Endodermal cell (in vitro differentiated cells): ENCODE data around the gene RUFY2. TPM values are rescaled to one million over a fixed set of nuclear protein-coding genes. Genes with fewer than 3 reads are reported as not detected.
"Not testable (repeated sequence)": the region's sequence is repeated elsewhere in the genome, so short reads cannot be mapped to it uniquely, and the experiment has no call there.

Experiments used
- DNase-seq: peaks from one replicate; pipeline ENCODE4 v3.0.0-alpha.2; 2017
- H3K27ac ChIP-seq: 2 replicates; pipeline ENCODE4 v1.5.1; 2013; ENCODE audit warnings: mild to moderate bottlenecking, low read depth, low read length, moderate library complexity
- H3K27me3 ChIP-seq: 2 replicates; pipeline ENCODE4 v1.6.1; 2013; ENCODE audit warnings: mild to moderate bottlenecking, low read length, moderate library complexity; ENCODE audit not compliant: insufficient read depth, control insufficient read depth, poor library complexity, severe bottlenecking
- H3K36me3 ChIP-seq: 2 replicates; pipeline ENCODE4 v1.7.0; 2013; ENCODE audit warnings: mild to moderate bottlenecking, low read length, moderate library complexity; ENCODE audit not compliant: control insufficient read depth, insufficient read depth
- H3K4me1 ChIP-seq: one replicate; pipeline ENCODE4 v1.7.0; 2013; ENCODE audit warnings: low read length; ENCODE audit not compliant: control insufficient read depth, insufficient read depth
- H3K4me3 ChIP-seq: 2 replicates; pipeline ENCODE4 v1.5.1; 2013; ENCODE audit warnings: mild to moderate bottlenecking, low read length, moderate library complexity
- H3K9ac ChIP-seq: 2 replicates; pipeline ENCODE4 v1.6.1; 2013; ENCODE audit warnings: mild to moderate bottlenecking, low read length, moderate library complexity; ENCODE audit not compliant: poor library complexity, severe bottlenecking; ENCODE audit errors: extremely low read depth
- H3K9me3 ChIP-seq: 2 replicates; pipeline ENCODE4 v1.6.1; 2013; ENCODE audit warnings: mild to moderate bottlenecking, low read length, moderate library complexity; ENCODE audit not compliant: control insufficient read depth
- H3K27ac Mint-ChIP-seq: 2 replicates; pipeline ENCODE4 v1.8.0; 2020; ENCODE audit warnings: mixed read lengths
- H3K27me3 Mint-ChIP-seq: 2 replicates; pipeline ENCODE4 v1.8.0; 2021; ENCODE audit warnings: mild to moderate bottlenecking, mixed read lengths; ENCODE audit not compliant: insufficient read depth
- H3K36me3 Mint-ChIP-seq: 2 replicates; pipeline ENCODE4 v1.8.0; 2020; ENCODE audit warnings: low read depth, mixed read lengths
- H3K4me1 Mint-ChIP-seq: 2 replicates; pipeline ENCODE4 v1.8.0; 2020; ENCODE audit warnings: mixed read lengths
- H3K4me3 Mint-ChIP-seq: 2 replicates; pipeline ENCODE4 v1.8.0; 2020; ENCODE audit warnings: mild to moderate bottlenecking, moderate library complexity, mixed read lengths
- H3K9me3 Mint-ChIP-seq: 2 replicates; pipeline ENCODE4 v1.8.0; 2020; ENCODE audit warnings: mild to moderate bottlenecking, mixed read lengths
- WGBS, 2 experiments: methylation state at CpG; one replicate each; pipeline versions ENCODE4 v1.1.5 to v1.1.7; 2013; ENCODE audit warnings: missing lambda C conversion rate in 2 of 2, mixed read lengths in 1 of 2; ENCODE audit not compliant: insufficient coverage in 1 of 2, insufficient read length in 1 of 2; 5-methylcytosine and 5-hydroxymethylcytosine counted together
- total RNA-seq, 2 donors: library from RNA; stranded (reverse); fragmentation: NEBNext Ultra II Directional in 1 of 2; extraction: Animal tissue kit (Norgen Biotek cat#: 25700) in 1 of 2; gene quantifications; 2 replicates in 1 of 2; 3 replicates in 1 of 2; pipeline ENCODE4 v1.2.1, GENCODE V29; 2021
- TF ChIP-seq, protein P1 (sequence below): fragments of 200-600 bp; sonication (generic); conservative IDR thresholded peaks from 2 replicates; pipeline ENCODE4 v1.5.0; 2021; ENCODE audit warnings: antibody characterized with exemption, mild to moderate bottlenecking

The RUFY2 gene
- total RNA-seq, 2 donors from 2014 or later: 21.1 to 26.9 TPM

DNA sequence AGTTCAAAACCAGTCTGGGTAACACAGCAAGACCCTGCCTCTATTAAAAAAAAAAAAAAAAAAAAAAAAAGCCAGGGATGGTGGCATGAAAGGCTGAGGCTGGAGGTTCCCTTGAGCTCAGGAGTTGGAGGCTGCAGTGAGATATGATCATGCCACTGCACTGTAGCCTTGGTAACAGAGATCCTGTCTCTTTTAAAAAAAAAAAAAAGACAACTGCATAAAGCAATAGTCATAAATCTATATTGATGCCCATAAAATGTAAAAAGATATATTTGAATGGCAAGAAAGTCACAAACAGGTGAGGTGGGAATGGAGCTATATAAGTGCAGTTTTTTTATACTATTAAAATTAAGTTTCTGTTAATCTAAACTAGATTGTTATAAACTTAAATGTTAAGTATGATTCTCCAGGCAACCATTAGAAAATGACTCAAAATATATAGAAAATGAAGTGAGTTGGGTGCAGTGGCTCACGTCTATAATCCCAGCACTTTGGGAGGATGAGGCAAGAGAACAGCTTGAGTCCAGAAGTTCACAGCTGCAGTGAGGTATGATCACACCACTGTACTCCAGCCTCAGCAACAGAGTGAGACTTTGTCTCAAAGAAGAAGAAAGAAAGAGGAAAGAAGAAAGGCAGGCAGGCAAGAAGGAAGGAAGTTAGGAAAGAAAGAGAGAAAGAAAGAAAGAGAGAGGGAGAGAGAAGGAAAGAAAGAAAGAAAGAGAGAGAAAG is 88.6 kb downstream of the RUFY2 start:
- Mint-ChIP-seq H3K9me3 (peaks cover 21% of the 10 kb centered on the region), H3K4me3 (no peak overlapping the region), H3K4me1 (no peaks in the 10 kb centered on the region), H3K36me3 (peaks cover 2% of the 10 kb centered on the region), H3K27ac (no peak overlapping the region), H3K27me3 (no peaks in the 10 kb centered on the region)
- Histone ChIP-seq H3K9ac (no peak overlapping the region), H3K4me3 (no peak overlapping the region), H3K9me3 (peaks cover 20% of the 10 kb centered on the region), H3K27ac (no peak overlapping the region), H3K36me3 (no peaks in the 10 kb centered on the region), H3K4me1 (no peaks in the 10 kb centered on the region), H3K27me3 (no peaks in the 10 kb centered on the region)
- TF ChIP-seq, protein P1, sequence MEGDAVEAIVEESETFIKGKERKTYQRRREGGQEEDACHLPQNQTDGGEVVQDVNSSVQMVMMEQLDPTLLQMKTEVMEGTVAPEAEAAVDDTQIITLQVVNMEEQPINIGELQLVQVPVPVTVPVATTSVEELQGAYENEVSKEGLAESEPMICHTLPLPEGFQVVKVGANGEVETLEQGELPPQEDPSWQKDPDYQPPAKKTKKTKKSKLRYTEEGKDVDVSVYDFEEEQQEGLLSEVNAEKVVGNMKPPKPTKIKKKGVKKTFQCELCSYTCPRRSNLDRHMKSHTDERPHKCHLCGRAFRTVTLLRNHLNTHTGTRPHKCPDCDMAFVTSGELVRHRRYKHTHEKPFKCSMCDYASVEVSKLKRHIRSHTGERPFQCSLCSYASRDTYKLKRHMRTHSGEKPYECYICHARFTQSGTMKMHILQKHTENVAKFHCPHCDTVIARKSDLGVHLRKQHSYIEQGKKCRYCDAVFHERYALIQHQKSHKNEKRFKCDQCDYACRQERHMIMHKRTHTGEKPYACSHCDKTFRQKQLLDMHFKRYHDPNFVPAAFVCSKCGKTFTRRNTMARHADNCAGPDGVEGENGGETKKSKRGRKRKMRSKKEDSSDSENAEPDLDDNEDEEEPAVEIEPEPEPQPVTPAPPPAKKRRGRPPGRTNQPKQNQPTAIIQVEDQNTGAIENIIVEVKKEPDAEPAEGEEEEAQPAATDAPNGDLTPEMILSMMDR: no peak
- no peak for DNase-seq
- 88 to 100% methylated on average over 1 of the region's 1 CpG for WGBS, 2 experiments

DNA sequence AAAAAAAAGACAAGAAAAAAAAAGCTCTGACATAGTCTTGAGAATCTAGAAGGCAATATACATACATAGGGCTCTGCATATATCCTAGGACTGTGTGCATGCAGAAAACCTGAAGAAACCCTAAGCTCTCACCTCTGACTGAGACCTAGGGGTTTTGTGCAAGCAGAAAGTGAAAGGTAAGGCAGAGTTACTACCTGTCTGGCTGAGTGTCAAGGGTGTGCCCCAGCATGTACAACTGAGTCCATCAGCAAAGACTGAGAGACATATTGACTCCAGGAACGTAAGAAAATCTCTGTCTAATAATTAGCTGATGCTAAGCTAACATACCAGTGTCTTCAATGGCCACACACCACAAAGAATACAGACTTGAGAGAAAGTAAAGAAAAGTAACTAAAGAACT is 91.5 kb downstream of the RUFY2 start:
- Mint-ChIP-seq H3K27ac (no peak overlapping the region), H3K4me1 (no peaks in the 10 kb centered on the region), H3K4me3 (no peak overlapping the region), H3K27me3 (no peaks in the 10 kb centered on the region), H3K36me3 (peaks cover 2% of the 10 kb centered on the region), H3K9me3 (peaks cover 21% of the 10 kb centered on the region)
- Histone ChIP-seq H3K9me3 (peaks cover 20% of the 10 kb centered on the region), H3K9ac (no peak overlapping the region), H3K4me3 (no peak overlapping the region), H3K4me1 (no peaks in the 10 kb centered on the region), H3K27me3 (no peaks in the 10 kb centered on the region), H3K36me3 (no peaks in the 10 kb centered on the region), H3K27ac (no peak overlapping the region)
- DNase-seq: no peak
- TF ChIP-seq, protein P1: no peak
- WGBS, 2 experiments: 100% methylated on average over 1 of the region's 1 CpG; no CpG with 5 or more reads in 1 of the 2 experiments

DNA sequence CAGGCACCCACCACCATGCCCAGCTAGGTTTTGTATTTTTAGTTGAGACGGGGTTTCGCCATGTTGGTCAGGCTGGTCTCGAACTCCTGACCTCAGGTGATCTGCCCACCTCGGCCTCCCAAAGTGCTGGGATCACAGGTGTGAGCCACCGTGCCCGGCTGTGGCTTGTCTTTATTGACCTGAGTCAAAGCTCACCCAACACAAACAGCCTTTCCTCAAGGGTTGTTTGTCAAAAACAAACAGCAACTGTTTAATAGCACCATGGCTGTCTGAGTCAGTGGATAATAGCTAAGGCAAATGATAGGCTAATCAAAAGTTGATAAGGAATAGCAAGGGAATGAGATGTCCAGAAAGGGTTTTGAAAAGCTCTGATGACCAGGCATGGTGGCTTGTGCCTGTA is 92.1 kb downstream of the RUFY2 start:
- not testable (repeated sequence) for H3K4me1 Mint-ChIP-seq, H3K4me3 Mint-ChIP-seq, H3K27me3 ChIP-seq, H3K27me3 Mint-ChIP-seq, H3K27ac ChIP-seq, H3K27ac Mint-ChIP-seq, H3K36me3 ChIP-seq, H3K36me3 Mint-ChIP-seq, DNase-seq, H3K4me1 ChIP-seq, H3K4me3 ChIP-seq, H3K9ac ChIP-seq
- WGBS, 2 experiments: 80 to 94% methylated on average over 1 to 6 of the region's 6 CpGs
- peaks cover 21% of the 10 kb centered on the region for H3K9me3 Mint-ChIP-seq
- H3K9me3 ChIP-seq: peaks cover 20% of the 10 kb centered on the region

DNA sequence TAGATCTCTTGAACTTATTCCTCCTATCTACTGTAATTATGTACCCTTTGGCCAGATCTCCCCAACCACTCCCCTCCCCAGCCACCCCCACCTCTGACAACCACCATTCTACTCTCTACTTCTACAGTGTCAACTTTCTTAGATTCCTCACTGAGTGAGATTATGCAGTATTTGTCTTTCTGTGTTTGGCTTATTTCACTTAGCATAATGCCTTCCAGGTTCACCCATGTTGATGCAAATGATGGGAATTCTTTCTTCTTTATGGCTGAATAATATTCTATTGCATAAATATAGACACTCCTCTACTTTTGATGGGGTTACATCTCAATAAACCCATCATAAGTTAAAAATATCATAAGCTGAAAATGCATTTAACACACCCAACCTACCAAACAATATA is 96.5 kb downstream of the RUFY2 start:
- Histone ChIP-seq H3K4me1 (no peaks in the 10 kb centered on the region), H3K27ac (no peak overlapping the region), H3K9me3 (peaks cover 4% of the 10 kb centered on the region), H3K27me3 (no peaks in the 10 kb centered on the region), H3K4me3 (no peak overlapping the region), H3K9ac (no peak overlapping the region), H3K36me3 (no peaks in the 10 kb centered on the region)
- no peaks in the 10 kb centered on the region for H3K9me3 Mint-ChIP-seq
- no peak overlapping the region for H3K27ac Mint-ChIP-seq
- no peaks in the 10 kb centered on the region for H3K27me3 Mint-ChIP-seq
- H3K4me3 Mint-ChIP-seq: no peak overlapping the region
- TF ChIP-seq, protein P1: no peak
- H3K36me3 Mint-ChIP-seq: no peaks in the 10 kb centered on the region
- DNase-seq: no peak
- no peaks in the 10 kb centered on the region for H3K4me1 Mint-ChIP-seq
